ENCODE measurements around the gene CCDC24.
A peak's percentile ranks its signal among the peaks of the same experiment; 100 is the strongest.

DNA sequence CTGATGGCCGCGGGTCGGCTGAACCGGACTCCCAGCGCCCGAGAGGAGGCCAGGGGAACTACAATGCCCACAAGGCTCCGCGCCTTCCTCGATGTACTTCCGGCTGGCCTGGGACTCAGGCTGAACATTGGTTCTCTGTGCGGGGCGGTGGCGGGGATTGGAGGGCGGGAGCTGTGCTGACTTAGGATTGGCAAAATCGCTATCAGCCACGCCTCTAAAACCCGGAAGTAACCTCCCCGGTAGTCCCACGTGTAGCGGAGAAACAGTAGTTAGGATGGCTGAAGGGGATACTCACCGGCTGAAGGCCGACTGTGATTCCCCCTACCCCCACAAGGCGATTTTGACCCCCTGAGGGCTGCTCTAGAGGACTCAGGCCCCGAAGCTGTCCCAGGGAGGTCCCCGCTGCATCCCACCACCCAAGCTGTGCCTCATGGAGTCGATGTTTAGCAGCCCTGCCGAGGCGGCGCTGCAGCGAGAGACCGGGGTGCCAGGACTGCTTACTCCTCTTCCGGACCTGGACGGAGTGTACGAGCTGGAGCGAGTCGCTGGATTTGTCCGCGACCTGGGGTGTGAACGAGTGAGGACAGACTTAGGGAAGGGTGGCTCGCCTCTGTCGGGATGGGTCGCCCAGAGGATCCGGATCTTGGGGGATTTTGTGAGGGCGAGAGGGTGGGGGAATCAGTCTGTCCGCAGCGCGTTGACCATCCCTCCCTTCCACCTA, 21.5 kb upstream of the CCDC24 start, which contains the start of gene DPH2:
- no peak for TF ChIP-seq CTCF (IDR thresholded peaks at IDR 0.05)
- peak in 2 of 3 donors; percentile 31 to 41 for TF ChIP-seq POLR2A (IDR thresholded peaks at IDR 0.05)
